Thyroid gland (tissue), 4 donors: ENCODE results near the gene GRIP1. TPM values are rescaled to one million over a fixed set of nuclear protein-coding genes. Genes with fewer than 3 reads are reported as not detected.

Experiments used
- DNase-seq, 2 donors: peaks; one replicate each; pipeline ENCODE4 v3.0.0-alpha.2; 2019
- H3K27ac ChIP-seq, 3 donors: fragments of 200-600 bp; sonication (generic); 1 replicate in 2 of 3; 2 replicates in 1 of 3; pipeline ENCODE4 v1.5.1; 2016 to 2019; ENCODE audit warnings: mild to moderate bottlenecking in 1 of 3, moderate library complexity in 1 of 3
- H3K27me3 ChIP-seq: fragments of 200-600 bp; sonication (generic); one replicate; pipeline ENCODE4 v1.5.1; 2019
- H3K36me3 ChIP-seq, 2 donors: fragments of 200-600 bp; sonication (generic); one replicate each; pipeline ENCODE4 v1.5.1; 2016 to 2019
- H3K4me1 ChIP-seq, 2 donors: fragments of 200-600 bp; sonication (generic); one replicate each; pipeline ENCODE4 v1.5.1; 2017 to 2019
- H3K4me3 ChIP-seq, 3 donors: fragments of 200-600 bp; sonication (generic); replicated peaks in 1 of 3; 1 replicate in 2 of 3; 2 replicates in 1 of 3; pipeline ENCODE4 v1.5.1; 2016; ENCODE audit warnings: mild to moderate bottlenecking in 1 of 3
- H3K9me3 ChIP-seq: fragments of 200-600 bp; sonication (generic); one replicate; pipeline ENCODE4 v1.5.1; 2017
- CTCF ChIP-seq, 6 experiments: fragments of 200-600 bp in 3 of 6; fragments of 450-650 bp in 3 of 6; sonication (generic) in 3 of 6; IDR thresholded peaks; one replicate each; pipeline ENCODE4 v1.5.1; 2016 to 2019; ENCODE audit warnings: antibody characterized with exemption in 6 of 6, mild to moderate bottlenecking in 2 of 6, inconsistent platforms in 1 of 6, moderate library complexity in 1 of 6
- POLR2A ChIP-seq, 2 donors: fragments of 450-650 bp; IDR thresholded peaks; one replicate each; pipeline ENCODE4 v1.6.1; 2017; ENCODE audit warnings: antibody characterized with exemption in 2 of 2, mild to moderate bottlenecking in 2 of 2, moderate library complexity in 1 of 2
- WGBS, 2 donors: methylation state at CpG; one replicate each; pipeline ENCODE4 v1.1.5; 2017; 5-methylcytosine and 5-hydroxymethylcytosine counted together
- intact Hi-C: fragments of 100-400 bp; cut with DNase I; formaldehyde crosslinking; loops from one replicate; pipeline ENCODE4 v1.15.1; 2023
- total RNA-seq, 4 donors: library from RNA; depleted of rRNA; stranded (reverse); fragments of >200 nt; gene quantifications; one replicate each; pipeline ENCODE4 v1.2.3, GENCODE V29; 2016

GRIP1 gene
- total RNA-seq, 4 donors from 2014 or later: 9.9 to 21.1 (median 15.6) TPM

DNA sequence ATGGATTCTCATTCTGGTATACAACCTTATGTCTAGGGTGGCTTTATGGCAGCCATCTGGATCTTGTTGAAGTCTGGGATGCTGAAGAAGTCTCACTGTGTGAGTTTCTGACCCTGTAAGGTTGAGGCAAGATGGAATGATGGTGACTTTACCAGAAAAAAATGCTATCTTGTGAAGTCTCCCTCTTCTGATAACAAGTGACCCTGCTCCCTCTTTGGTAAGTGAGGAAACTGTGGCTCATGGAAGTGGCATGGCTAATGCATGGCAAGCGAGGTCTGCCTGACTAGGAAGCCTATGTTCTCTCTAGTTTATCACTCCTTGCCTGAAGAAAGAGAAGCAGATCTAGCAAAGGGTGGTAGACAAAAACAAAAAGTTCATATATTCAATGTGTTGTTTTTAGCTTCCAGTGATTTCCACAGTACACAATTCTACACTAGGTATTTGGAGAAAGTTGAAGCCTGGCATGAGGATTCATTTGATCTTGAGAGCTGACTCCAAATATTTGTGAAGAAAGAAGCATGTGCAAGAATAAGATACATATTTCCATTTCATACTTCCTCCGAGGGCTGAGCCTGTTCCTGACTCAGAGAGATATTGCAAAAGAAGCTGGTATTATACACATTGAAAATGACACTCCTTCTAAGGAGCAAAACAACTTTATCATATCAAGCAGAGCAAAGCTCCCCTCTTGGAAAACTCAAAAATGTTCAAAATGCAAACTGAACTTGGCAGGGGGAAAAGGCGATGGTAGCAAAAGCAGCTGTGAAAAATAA, 313.0 kb downstream of the GRIP1 start:
- WGBS, 2 donors: 87 to 92% methylated on average over 3 of the region's 3 CpGs

DNA sequence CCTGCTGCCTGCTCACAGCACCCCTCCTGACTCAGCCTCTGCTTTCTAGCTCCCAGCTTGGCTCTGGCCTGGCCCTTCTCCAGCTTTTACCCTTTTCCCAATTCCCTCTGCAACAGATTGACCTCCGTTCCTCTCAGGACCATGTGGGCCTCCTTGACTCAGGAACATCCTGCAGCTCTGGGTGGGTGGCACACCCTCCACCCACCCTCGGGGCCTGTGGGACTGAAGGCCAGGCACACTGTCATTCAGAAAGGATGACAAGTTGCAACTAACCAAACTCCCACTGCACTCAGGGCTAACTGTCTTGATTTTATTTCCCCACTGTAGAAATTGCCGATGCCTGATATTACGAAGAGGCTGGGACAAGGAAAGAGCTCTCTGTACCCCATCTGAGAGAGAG, 317.2 kb downstream of the GRIP1 start:
- no peaks in the 10 kb centered on the region for H3K4me1 ChIP-seq
- DNase-seq: no peak
- no peak overlapping the region for H3K27ac ChIP-seq
- H3K27me3 ChIP-seq: no peaks in the 10 kb centered on the region
- intact Hi-C loops: no loop called here
- 90 to 92% methylated on average over 4 of the region's 4 CpGs for WGBS, 2 donors
- H3K36me3 ChIP-seq: no peaks in the 10 kb centered on the region
- H3K4me3 ChIP-seq: no peak overlapping the region
- no peak for TF ChIP-seq CTCF (IDR thresholded peaks at IDR 0.05)
- TF ChIP-seq POLR2A (IDR thresholded peaks at IDR 0.05): no peak
- no peaks in the 10 kb centered on the region for H3K9me3 ChIP-seq

More for the DNA sequence above, 313.0 kb downstream of the GRIP1 start:
- H3K4me1 ChIP-seq: no peaks in the 10 kb centered on the region
- intact Hi-C loops: no loop called here
- no peaks in the 10 kb centered on the region for H3K36me3 ChIP-seq
- H3K27ac ChIP-seq: no peak overlapping the region
- no peaks in the 10 kb centered on the region for H3K9me3 ChIP-seq
- H3K4me3 ChIP-seq: no peak overlapping the region
- TF ChIP-seq POLR2A (IDR thresholded peaks at IDR 0.05) (no peak), CTCF (IDR thresholded peaks at IDR 0.05) (no peak)
- DNase-seq: no peak
- H3K27me3 ChIP-seq: no peaks in the 10 kb centered on the region

DNA sequence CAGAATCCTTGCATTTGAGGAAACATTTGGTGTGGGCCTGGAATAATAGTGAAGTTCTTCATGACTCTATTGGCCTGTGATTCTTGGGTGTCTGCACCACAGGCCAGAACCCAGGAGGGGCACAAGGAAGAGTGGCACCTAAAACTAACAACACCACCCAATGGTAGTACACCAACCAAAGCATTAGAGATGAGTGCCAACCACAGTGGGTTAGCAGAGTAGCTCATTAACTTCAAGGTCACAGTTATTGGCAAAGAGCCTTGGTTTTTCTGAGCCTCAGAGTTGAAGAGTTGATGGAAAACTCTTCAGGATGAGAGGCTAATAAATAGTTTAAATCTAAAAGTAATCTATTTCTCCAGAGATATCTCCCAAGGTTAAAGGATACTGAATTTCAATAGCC, 319.6 kb downstream of the GRIP1 start:
- no peaks in the 10 kb centered on the region for H3K9me3 ChIP-seq
- no peak for DNase-seq
- H3K4me1 ChIP-seq: no peaks in the 10 kb centered on the region
- H3K27me3 ChIP-seq: no peaks in the 10 kb centered on the region
- no peak overlapping the region for H3K4me3 ChIP-seq
- H3K36me3 ChIP-seq: no peaks in the 10 kb centered on the region
- no peak for TF ChIP-seq CTCF (IDR thresholded peaks at IDR 0.05)
- no peak for TF ChIP-seq POLR2A (IDR thresholded peaks at IDR 0.05)
- intact Hi-C loops: no loop called here
- no peak overlapping the region for H3K27ac ChIP-seq

DNA sequence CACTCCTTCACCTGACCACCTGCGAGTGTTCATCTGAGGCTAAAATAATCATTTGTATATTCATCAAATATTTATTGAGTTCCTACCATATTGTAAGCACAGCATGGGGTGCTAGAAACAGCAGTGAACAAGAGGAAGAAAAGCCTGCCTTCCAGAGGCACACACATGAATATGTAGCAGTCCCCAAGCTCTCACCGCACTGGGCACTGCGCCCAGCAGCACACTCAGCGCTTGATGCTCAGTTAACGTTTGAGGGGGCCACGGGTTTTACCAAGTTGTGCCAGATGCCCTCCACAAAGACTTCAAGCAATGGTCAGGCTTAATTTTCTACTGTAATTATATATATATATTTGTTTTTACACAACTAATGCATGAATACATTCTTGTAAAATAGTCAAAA, 324.6 kb downstream of the GRIP1 start:
- TF ChIP-seq CTCF (IDR thresholded peaks at IDR 0.05) (no peak), POLR2A (IDR thresholded peaks at IDR 0.05) (no peak)
- no peaks in the 10 kb centered on the region for H3K9me3 ChIP-seq
- no peak overlapping the region for H3K27ac ChIP-seq
- 59% methylated on average over 6 of the region's 6 CpGs for WGBS, 2 donors
- no peaks in the 10 kb centered on the region for H3K27me3 ChIP-seq
- H3K36me3 ChIP-seq: no peaks in the 10 kb centered on the region
- peak in 1 of 2 donors; percentile 6 for DNase-seq
- no peak overlapping the region for H3K4me3 ChIP-seq
- H3K4me1 ChIP-seq: no peaks in the 10 kb centered on the region
- intact Hi-C loops: no loop called here

DNA sequence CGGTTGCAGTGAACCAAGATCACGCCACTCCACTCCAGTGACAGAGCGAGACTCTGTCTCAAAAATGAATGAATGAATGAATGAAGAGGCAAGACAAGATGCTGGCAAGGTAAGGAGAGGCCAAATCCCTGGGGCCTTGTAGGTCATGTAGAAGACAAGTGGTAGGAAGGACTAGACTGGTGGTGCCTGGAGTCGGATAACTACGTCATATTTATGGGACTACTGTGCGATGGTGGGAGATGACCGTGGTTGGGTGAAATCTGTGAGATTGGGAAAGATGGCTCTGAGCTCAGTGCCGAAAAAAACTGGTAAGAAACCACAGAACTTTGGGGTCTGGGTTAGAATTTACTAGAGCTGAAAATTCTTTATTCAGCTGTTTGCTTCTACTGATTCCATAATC, 326.0 kb downstream of the GRIP1 start:
- WGBS, 2 donors: 95 to 97% methylated on average over 8 of the region's 8 CpGs
- TF ChIP-seq POLR2A (IDR thresholded peaks at IDR 0.05) (no peak), CTCF (IDR thresholded peaks at IDR 0.05) (no peak)
- no peaks in the 10 kb centered on the region for H3K27me3 ChIP-seq
- H3K9me3 ChIP-seq: no peaks in the 10 kb centered on the region
- DNase-seq: no peak
- H3K36me3 ChIP-seq: no peaks in the 10 kb centered on the region
- intact Hi-C loops: no loop called here
- H3K27ac ChIP-seq: no peak overlapping the region
- no peak overlapping the region for H3K4me3 ChIP-seq
- no peaks in the 10 kb centered on the region for H3K4me1 ChIP-seq
